SK-N-SH (cell line): ENCODE results near the gene PLLP. TPM values are rescaled to one million over a fixed set of nuclear protein-coding genes. Genes with fewer than 3 reads are reported as not detected.

Source experiments
- CTCF ChIA-PET: fragments of 300-600, 350-600 bp; formaldehyde crosslinking; extraction: SDS; loops from one replicate; lab custom pipeline; 2021; lab: Yijun Ruan, JAX
- POLR2A ChIA-PET: fragments of 350-600 bp; sonication (Branson Sonifier 250); formaldehyde crosslinking; extraction: SDS; loops from one replicate; lab custom pipeline; 2020; ENCODE audit warnings: antibody characterized with exemption, inconsistent platforms; lab: Yijun Ruan, JAX
- DNase-seq: peaks from one replicate; pipeline ENCODE4 v3.0.0; 2012
- H2AFZ ChIP-seq: fragments of 200-600 bp; sonication (generic); 2 replicates; pipeline ENCODE4 v1.8.1; 2016; ENCODE audit warnings: antibody characterized with exemption, mild to moderate bottlenecking, low read depth
- H3F3A ChIP-seq: fragments of 200-600 bp; sonication (generic); replicated peaks from 2 replicates; pipeline ENCODE3; 2016; ENCODE audit warnings: antibody characterized with exemption, mild to moderate bottlenecking; ENCODE audit not compliant: insufficient read depth
- H3K27ac ChIP-seq, 2 experiments: fragments of 200-500 bp in 1 of 2; fragments of 200-600 bp in 1 of 2; sonication (Bioruptor generic) in 1 of 2; sonication (generic), shearing (Covaris generic) in 1 of 2; 2 replicates each; pipeline versions ENCODE4 v1.5.1 to v1.6.1; 2014 to 2016; ENCODE audit warnings: low read depth in 2 of 2, inconsistent platforms in 1 of 2, low read length in 1 of 2, mild to moderate bottlenecking in 1 of 2, mixed read lengths in 1 of 2
- H3K27me3 ChIP-seq: fragments of 200-600 bp; sonication (generic), shearing (Covaris generic); 2 replicates; pipeline ENCODE4 v1.6.1; 2016; ENCODE audit warnings: mixed run types; ENCODE audit not compliant: insufficient read depth
- H3K36me3 ChIP-seq, 2 experiments: fragments of 200-500 bp in 1 of 2; fragments of 200-600 bp in 1 of 2; sonication (Bioruptor generic) in 1 of 2; sonication (generic) in 1 of 2; replicated peaks in 1 of 2; 2 replicates each; pipeline versions ENCODE3 to v1.5.1; 2014 to 2016; ENCODE audit warnings: low read length in 1 of 2, mild to moderate bottlenecking in 1 of 2; ENCODE audit not compliant: insufficient read depth in 2 of 2, control insufficient read depth in 1 of 2
- H3K4me1 ChIP-seq, 2 experiments: fragments of 200-500 bp in 1 of 2; fragments of 200-600 bp in 1 of 2; sonication (Bioruptor generic) in 1 of 2; sonication (generic), shearing (Covaris generic) in 1 of 2; 2 replicates each; pipeline versions ENCODE4 v1.5.1 to v1.6.1; 2014 to 2016; ENCODE audit warnings: low read depth in 1 of 2, low read length in 1 of 2, mixed run types in 1 of 2; ENCODE audit not compliant: insufficient read depth in 2 of 2, control insufficient read depth in 1 of 2
- H3K4me2 ChIP-seq: fragments of 200-600 bp; sonication (generic), shearing (Covaris generic); 2 replicates; pipeline ENCODE4 v1.6.1; 2017; ENCODE audit warnings: mixed run types
- H3K4me3 ChIP-seq, 2 experiments: fragments of 200-500 bp in 1 of 2; fragments of 200-600 bp in 1 of 2; sonication (Bioruptor generic) in 1 of 2; sonication (generic), shearing (Covaris generic) in 1 of 2; 2 replicates each; pipeline versions ENCODE4 v1.5.1 to v1.8.1; 2014 to 2016; ENCODE audit warnings: low read depth in 2 of 2, inconsistent platforms in 1 of 2, low read length in 1 of 2, mild to moderate bottlenecking in 1 of 2, mixed read lengths in 1 of 2, moderate library complexity in 1 of 2
- H3K79me2 ChIP-seq: fragments of 200-600 bp; sonication (generic); 2 replicates; pipeline ENCODE4 v1.8.1; 2017; ENCODE audit warnings: mild to moderate bottlenecking; ENCODE audit not compliant: insufficient read depth
- H3K9ac ChIP-seq: fragments of 200-600 bp; sonication (generic); 2 replicates; pipeline ENCODE4 v1.6.1; 2017; ENCODE audit warnings: mixed run types
- H3K9me2 ChIP-seq: fragments of 200-600 bp; sonication (generic); 2 replicates; pipeline ENCODE4 v1.6.1; 2017; ENCODE audit warnings: mixed run types
- H3K9me3 ChIP-seq: fragments of 200-600 bp; sonication (generic); 2 replicates; pipeline ENCODE4 v1.6.1; 2017; ENCODE audit warnings: mixed run types, mild to moderate bottlenecking, moderate library complexity
- H4K20me1 ChIP-seq: fragments of 200-600 bp; sonication (generic); 2 replicates; pipeline ENCODE4 v1.6.1; 2017; ENCODE audit warnings: mild to moderate bottlenecking, mixed run types; ENCODE audit not compliant: insufficient read depth
- CHD2 ChIP-seq: fragments of 150-350 bp; IDR thresholded peaks from 2 replicates; pipeline ENCODE4 v1.6.1; 2018; ENCODE audit warnings: low read length; ENCODE audit not compliant: partially characterized antibody
- EP300 ChIP-seq, 2 experiments: IDR thresholded peaks; 2 replicates each; pipeline versions ENCODE4 v1.4.0 to v1.6.1; 2012; ENCODE audit warnings: borderline replicate concordance in 1 of 2, low read depth in 1 of 2, low read length in 1 of 2
- FOSL2 ChIP-seq: IDR thresholded peaks from 2 replicates; pipeline ENCODE4 v1.4.0; 2012; ENCODE audit warnings: low read depth, mild to moderate bottlenecking, moderate library complexity, borderline replicate concordance
- FOXM1 ChIP-seq: IDR thresholded peaks from 2 replicates; pipeline ENCODE4 v1.4.0; 2012; ENCODE audit warnings: low read depth, mild to moderate bottlenecking
- IRF3 ChIP-seq: fragments of 150-350 bp; IDR thresholded peaks from 2 replicates; pipeline ENCODE4 v1.6.1; 2016; ENCODE audit warnings: mild to moderate bottlenecking, low read depth, low read length
- JUND ChIP-seq: IDR thresholded peaks from 2 replicates; pipeline ENCODE4 v1.4.0; 2012
- MAX ChIP-seq: IDR thresholded peaks from 2 replicates; pipeline ENCODE4 v1.4.0; 2012; ENCODE audit warnings: low read depth
- MXI1 ChIP-seq: IDR thresholded peaks from 2 replicates; pipeline ENCODE4 v1.6.1; 2012; ENCODE audit warnings: mild to moderate bottlenecking, low read depth, low read length, improper control_type of control experiment
- POLR2AphosphoS5 ChIP-seq: IDR thresholded peaks from 2 replicates; pipeline ENCODE4 v1.6.1; 2012; ENCODE audit warnings: low read depth, low read length
- RFX5 ChIP-seq: IDR thresholded peaks from 2 replicates; pipeline ENCODE4 v1.6.1; 2012; ENCODE audit warnings: mild to moderate bottlenecking, improper control_type of control experiment, low read length
- TEAD4 ChIP-seq: IDR thresholded peaks from 2 replicates; pipeline ENCODE4 v1.4.0; 2012; ENCODE audit warnings: mild to moderate bottlenecking, borderline replicate concordance; ENCODE audit not compliant: insufficient read depth
- USF1 ChIP-seq: IDR thresholded peaks from 2 replicates; pipeline ENCODE4 v1.4.0; 2012; ENCODE audit warnings: low read depth, borderline replicate concordance
- ZBTB33 ChIP-seq: IDR thresholded peaks from 2 replicates; pipeline ENCODE4 v1.4.0; 2012; ENCODE audit warnings: low read depth, borderline replicate concordance
- WGBS: methylation state at CpG from one replicate; pipeline ENCODE4 v1.1.6; 2017; ENCODE audit warnings: low lambda C conversion rate; 5-methylcytosine and 5-hydroxymethylcytosine counted together
- polyA plus RNA-seq, 3 experiments: library from polyadenylated mRNA; depleted of rRNA; stranded (reverse); fragments of >200 nt; gene quantifications; 2 replicates each; pipeline ENCODE4 v1.2.3, GENCODE V29; 2012

The PLLP gene
- polyA plus RNA-seq, 1 of the 3 experiments (the other 2 are of a cell fraction), result 1.3 TPM

- no peaks in the 10 kb centered on the region for H3K9me3 ChIP-seq
- TF ChIP-seq MAX, result no peak
- TF ChIP-seq CHD2, result no peak
- no peak for TF ChIP-seq FOXM1
- TF ChIP-seq USF1, result no peak
- no peak for TF ChIP-seq EP300 (IDR thresholded peaks at IDR 0.05; ENCODE audit: borderline replicate concordance in 1 of 2, low read depth in 1 of 2, low read length in 1 of 2)
- no peak for TF ChIP-seq TEAD4
- TF ChIP-seq MXI1, result no peak
- TF ChIP-seq POLR2AphosphoS5, result no peak
- TF ChIP-seq ZBTB33, result no peak
- no peak for TF ChIP-seq IRF3
- no peak for TF ChIP-seq RFX5
- no peak for TF ChIP-seq JUND
- no peak for TF ChIP-seq FOSL2
- TF ChIP-seq, all 33 proteins: peak for 0
- Histone ChIP-seq H3K4me2 (no peak overlapping the region), H4K20me1 (no peaks in the 10 kb centered on the region), H3K9ac (no peak overlapping the region), H2AFZ (no peak overlapping the region), H3K4me1 (peaks cover 0 to 7% of the 10 kb centered on the region in 2 experiments; a peak in 1 of 4 replicates), H3K27me3 (no peaks in the 10 kb centered on the region), H3K27ac (no peak overlapping the region), H3K4me3 (no peak overlapping the region), H3K79me2 (no peaks in the 10 kb centered on the region), H3F3A (peaks cover 12% of the 10 kb centered on the region), H3K36me3 (no peaks in the 10 kb centered on the region), H3K9me2 (no peaks in the 10 kb centered on the region)
- DNase-seq, result no peak
- CTCF ChIA-PET, result interaction anchor here (1.5 to 26.6 kb wide), 2 partner anchors 113 to 216 kb away, joined by 7 to 544 read pairs; no protein-coding TSS in a partner anchor
- POLR2A ChIA-PET, result no interaction called here
- 83% methylated on average over 1 of the region's 4 CpGs for WGBS
Observed at GRCh38 chr16:57303910-57304168, 19.4 kb upstream of the PLLP start.
